NCI-H2227 (cell line): ENCODE data around the gene STIM1.

ENCODE experiments used
- DNase-seq: peaks from one replicate; lab custom pipeline; 2025; ENCODE audit not compliant: unreplicated experiment; lab: John Stamatoyannopoulos, UW

STIM1 gene

DNA sequence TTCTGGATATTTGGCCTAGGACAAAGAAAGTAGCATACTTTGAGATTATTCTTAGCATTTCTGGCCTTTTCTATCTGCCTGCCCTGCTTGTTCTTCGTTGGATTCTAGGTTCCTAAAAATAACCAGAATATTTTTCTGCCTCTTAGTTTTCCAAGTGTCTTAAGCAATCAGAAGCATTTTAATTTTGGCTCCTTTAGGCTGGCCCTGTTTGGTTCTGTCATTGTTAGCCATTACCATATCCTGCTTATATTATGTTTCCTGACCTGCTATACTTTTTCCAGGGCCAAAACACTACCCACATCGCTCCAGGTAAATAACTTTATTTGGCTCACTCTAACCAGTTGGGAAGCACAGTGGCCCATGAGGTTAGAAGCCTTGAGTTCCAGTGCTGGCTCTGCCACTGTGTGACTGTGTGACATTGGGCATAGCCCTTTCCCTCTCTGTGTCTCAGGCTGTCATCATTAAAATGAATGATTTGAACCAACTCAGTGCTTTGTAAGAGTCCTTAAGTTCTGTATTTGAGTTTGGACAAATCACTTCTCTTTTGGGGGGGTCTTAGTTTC, 91.1 kb downstream of the STIM1 start:
- no peak for DNase-seq

DNA sequence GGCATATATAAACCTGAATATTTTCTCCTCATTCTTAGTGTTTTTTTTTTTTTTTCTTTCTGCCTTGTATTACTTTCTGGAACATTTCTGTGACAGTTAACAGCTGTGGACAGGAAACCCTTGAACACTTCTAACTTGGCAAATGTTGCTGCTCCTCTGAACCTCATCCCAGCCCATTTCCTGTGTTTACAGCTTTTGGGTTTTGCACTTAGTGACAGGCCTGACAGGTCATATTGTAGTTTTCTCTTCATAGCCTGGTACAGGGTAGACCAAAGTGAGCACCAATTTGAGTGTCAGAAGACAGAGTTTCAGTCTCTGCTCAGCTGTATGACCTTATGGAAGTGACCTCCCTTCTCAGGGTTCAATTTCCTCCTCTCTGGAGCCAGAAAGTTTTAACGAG, 91.6 kb downstream of the STIM1 start:
- no peak for DNase-seq

DNA sequence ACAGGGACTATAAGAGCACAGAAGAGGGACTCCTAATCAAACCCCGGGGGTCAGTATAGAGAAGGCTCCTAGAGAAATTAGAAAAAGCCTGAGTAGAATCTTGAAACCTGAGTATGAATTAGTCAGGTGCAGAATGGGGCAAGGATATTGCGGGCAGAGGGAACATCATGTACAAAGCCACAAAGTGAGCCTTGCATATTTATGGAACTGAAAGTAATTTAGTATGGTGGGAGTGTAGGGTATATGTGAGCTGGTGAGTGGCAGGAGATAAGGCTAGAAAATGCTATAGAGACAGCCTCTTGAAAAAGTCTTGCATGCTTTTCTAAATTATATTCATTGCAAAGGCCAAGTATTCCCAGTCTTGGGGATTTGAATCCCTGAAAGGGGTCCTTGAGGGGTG, 93.7 kb downstream of the STIM1 start:
- no peak for DNase-seq

DNA sequence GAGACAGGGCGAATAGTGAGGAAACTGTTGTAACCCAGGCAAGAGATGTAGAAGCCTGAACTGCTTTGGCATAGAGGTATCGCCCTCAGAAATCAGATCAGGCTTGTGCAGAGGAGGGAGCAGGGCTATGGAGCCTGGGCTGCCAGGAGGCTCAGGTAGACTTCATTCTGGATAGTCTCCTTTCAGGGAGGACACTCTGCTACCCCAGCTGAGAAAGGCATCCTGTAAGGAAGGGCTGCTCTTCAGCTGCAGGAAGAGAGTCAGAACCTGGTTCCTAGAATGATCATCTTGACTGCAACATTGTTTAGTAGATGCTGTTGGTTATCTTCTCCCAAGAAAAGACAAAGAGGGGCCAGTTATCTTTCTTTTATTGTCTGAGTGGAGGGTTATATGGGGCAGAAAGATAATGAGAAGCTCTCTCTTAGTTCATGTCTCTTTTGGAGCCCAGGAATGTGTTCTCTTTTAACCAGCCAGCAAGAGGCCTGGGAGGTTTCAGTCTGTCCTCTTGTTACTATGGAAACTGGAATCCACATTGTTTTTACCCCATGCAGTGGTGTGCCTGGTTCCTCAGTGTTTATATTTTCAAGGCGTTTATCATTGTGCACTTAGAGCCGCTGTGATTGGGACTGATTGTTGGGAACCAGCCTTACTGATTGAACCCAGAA, 95.7 kb downstream of the STIM1 start:
- peak; percentile 82 for DNase-seq

DNA sequence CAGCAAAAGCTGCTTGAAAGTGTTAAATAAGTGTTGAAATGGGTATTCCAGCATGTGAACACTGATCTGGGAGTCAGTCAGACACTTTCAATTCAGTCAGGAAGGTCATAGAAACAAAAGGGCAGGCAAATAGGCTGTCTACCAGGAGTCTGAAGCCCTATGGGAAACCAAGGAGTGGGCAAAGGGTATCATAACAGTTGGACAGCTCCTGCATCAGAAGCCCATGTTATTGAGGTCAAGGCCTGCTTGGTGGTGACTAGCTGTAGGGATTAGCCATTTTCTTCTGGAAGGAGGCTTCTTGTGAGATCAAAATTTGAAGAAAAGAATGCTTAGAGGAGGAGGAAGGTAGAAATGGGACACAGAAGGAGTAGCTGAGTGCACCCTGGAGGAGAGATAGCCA, 97.3 kb downstream of the STIM1 start:
- no peak for DNase-seq

DNA sequence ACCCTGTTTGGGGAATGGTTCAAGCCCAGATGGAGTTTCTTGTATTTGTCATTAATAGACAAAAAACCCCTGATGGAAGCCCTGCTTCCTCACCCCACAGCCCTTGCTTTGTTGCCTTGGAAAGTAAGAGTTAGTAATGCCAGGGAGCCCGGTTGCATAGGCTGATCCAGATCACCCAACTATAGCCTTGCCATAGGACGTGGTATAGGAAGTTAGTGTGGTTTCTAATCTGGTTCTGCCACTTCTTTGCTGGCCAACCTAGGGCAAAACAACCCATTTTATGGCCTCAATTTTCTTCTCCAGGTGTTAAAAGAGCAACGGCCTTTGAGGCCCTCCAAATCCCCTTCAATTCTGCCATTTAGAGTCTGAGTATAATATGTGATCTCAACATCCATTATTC, 97.9 kb downstream of the STIM1 start:
- DNase-seq = no peak

DNA sequence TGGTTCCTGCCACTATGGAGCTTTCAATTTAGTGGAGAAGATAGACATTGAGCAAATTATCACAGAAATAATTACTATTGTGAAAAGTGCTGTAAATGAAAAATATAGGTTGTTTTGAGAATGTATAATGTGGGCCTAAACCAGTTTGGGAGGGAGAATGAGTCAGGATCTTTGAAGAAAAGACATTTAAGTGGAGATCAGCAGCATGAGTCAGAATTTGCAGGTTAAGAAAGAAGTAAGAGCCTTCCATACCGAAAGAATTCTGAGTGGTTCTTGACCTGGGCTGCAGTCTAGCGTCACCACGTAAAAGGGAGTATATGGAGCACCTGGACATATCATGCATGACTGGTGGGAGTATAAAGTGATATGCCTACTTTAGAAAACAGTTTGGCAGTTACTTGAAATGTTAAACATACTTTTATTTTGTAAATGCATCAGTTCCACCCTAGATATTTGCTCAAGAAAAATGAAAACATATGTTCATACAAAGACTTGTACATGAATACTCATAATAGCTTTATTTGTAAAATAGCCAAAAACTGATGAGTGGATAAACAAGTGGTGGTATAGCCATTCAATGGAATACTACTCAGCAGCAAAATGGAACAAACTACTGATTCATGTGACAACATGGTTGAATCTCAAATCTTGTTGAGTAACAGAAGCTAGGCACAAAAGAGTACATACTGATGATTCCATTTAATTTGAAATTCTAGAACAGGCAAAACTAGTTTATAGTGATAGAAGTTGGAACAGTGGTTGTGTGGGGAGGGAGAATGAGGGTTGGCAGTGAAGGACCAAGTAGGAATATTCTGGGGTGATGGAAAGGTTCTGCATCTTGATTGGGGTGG, 99.2 kb downstream of the STIM1 start:
- DNase-seq = no peak

DNA sequence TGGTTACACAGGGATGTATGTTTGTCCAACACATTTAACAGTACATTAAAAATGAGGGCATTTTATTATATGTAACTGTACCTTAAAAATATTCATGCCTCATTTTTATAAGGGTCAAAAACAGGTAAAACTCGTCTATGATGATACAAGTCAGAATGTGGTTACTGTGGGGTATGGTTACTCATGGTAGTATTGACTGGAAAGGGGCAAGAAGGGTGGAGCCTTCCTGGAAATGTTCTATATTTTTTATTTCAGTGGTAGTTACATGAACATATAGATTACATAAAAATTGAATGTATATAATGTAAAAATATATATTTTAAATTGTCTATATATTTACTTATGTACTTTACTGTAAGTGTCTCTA, 99.8 kb downstream of the STIM1 start:
- DNase-seq = no peak

DNA sequence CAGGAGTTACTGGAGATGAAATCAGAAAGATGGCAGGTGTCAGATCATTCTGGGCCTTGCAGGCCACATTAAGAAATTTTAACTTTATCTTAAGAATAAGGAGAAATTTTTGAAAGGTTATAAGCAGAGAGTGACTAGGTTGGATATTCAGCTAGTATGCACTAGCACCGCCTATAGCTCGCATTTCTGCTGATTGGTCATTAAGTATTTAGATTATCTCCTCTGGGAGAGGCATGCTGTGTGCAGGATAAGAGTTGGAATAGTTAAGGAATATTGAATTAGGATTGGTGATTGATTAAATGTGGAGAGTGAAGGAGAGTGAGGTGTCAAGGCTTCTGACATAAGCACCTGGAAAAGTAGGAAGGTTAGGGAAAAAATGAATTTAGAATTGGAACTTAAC, 100.6 kb downstream of the STIM1 start:
- no peak for DNase-seq

DNA sequence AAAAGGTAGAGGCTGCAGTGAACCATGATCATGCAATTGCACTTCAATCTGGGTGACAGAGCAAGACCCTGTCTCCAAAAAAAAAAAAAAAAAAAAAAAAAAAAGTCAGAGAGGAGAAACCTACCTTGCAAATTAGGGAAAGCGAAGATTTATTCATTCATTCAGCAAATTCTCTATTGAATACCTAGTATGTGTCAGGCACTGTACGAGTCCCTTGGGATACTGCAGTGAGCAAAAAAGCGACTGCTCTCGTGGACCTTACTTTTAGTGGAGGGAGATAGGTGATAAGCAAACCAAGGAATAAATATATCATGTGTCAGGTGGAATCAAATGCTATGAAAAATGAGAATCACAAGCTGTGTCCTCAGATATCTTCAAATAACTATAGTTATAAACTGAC, 101.3 kb downstream of the STIM1 start:
- DNase-seq = no peak

DNA sequence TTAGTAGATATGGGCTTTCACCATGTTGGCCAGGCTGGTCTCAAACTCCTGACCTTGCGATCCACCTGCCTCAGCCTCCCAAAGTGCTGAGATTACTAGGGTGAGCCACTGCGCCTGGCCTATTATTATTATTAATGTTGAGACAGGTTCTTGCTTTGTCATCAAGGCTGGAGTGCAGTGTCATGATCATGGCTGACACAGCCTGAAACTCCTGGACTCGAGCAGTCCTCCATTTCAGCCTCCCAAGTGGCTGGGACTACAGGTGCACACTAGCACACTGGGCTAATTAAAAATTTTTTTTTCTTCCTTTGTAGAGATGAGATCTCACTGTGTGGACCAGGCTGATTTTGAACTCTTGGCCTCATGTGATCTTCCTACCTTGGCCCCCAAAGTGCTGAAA, 102.0 kb downstream of the STIM1 start:
- no peak for DNase-seq

DNA sequence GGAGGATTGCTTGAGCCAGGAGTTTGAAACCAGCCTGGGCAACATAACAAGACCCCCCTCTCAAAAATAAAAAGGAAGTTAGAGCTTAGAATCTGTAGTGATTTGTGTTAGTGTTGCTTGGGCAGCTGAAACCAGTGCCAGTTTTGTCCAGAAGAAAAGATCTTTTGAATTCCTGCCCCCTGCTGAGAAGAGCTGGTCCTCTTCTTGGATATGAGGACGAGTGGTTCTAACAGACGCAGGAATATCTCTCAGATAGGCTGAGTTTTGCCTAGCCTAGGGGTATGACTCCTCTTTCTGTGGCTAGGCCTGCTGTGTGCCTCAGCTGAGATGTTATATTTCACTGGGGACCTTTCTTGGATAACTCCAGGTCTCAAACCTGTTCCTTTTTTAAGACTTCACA, 102.8 kb downstream of the STIM1 start:
- DNase-seq = no peak

DNA sequence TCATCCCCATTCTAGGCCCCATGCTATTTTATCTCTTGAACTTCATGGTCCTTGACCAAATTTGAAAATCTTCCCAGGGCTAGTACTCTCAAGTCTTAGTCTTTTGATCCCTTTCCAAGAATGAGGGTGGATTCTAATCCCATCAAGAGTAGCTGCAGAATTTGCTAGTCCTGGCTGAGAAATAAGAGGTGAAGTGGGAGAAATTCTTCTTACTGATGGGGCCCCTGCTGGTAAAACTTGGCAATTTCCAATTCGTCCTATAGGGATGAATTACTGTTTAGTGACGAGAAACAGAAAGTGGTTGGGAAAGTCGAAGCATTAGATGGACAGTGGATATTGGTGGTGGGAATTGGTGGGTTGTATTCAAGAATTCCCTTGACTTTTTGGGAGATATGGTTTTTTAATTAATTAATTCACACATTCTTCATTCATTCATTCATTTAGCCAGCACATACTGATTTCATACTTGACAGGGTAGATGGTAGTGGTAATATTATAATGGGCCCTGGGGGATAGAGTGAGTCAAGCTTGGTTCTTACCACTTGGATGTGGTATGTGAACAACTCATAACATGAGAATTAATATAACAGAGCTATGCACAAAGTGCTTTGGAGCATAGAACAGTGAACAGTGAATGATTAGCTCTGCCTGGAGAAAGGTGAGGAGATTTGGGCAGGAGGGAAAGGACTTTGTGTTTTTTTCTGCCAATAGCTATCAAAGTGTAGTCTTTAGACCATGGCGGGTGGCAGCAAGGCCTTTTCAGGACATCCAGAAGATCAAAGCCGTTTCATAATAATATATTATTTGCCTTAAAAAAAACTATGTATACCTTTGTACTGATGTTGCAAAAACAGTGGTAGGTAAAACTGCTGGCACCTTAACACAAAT, 103.8 kb downstream of the STIM1 start:
- peak; percentile 31 for DNase-seq

DNA sequence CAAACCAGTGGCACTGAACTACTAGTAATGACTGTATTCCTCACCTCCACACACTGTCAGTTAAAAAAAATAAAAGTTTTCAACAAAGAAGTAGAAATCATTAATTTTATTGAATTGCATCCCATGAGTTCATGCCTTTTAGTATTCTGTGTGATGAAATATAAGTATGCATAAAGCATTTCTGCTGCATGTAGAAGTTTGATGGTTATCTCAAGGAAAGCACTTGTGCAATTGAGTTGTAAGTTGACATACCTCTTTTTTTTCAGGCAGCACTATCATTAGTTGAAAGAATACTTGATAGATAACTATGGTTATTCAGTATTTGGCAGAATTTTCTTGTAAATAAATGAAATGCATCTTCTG, 104.4 kb downstream of the STIM1 start:
- no peak for DNase-seq

DNA sequence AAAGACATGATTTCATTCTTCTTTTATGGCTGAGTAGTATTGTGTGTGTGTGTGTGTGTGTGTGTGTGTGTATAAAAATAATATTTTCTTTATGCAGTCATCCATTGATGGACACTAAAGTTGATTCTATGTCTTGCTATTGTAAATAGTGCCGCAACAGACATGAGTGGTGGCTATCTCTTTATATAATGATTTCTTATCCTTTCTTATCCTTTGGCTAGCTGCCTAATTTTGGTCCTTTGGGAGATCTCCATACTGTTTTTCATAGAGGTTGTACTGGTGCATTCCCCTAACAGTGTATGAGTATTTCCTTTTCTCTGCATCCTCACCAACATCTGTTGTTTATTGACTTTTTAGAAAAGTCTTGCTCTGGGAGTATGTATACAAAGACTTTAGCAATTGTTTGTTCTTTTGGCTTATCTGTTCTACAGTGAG, 107.0 kb downstream of the STIM1 start:
- DNase-seq = no peak

DNA sequence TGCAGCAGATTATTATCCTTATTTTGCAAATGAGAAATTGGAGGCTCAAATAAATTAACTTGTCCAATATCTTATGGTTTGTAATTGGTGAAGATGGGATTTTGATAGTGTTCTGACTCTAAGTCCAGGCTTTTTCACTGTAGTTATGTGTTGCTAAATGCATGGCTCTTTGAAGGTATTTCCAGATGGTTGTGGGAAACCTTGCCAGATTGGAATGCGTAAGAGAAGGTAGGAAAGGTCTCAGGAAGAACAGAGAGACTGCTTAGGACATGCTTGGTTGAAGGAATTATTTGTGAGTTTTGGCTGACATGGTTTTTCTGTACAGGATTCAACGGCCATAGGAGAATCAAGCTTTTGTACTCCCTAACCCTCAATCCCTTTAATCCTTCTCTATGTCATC, 108.6 kb downstream of the STIM1 start:
- DNase-seq = no peak

DNA sequence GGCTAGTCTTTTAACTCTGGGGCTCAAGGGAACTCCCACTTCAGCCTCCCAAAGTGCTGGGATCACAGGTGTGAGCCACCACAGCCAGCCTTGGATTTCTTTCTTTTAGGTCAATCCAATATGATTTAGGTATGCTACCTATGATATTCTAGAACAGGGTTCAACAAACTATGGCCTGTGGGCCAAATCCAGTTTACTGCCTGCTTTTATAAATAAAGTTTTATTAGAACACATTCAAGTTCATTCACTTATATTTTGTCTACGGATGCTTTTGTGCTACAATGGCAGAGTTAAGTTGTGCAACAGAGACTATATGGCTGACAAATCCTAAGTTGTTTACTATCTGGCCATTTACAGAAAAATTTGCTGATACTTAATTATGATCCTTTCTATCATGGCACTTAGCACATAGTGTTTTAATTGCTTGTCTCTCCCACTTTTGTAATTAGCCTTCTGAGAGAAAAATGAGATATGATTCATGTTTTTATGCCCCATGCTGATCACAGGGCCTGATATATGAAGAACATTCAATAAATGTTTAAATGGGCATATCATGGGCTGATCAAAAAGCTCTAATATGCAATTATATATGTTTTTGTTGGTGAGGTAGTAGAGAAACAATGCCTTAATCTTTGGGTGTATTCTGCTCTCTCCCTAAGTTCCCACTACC, 109.6 kb downstream of the STIM1 start:
- DNase-seq = no peak

DNA sequence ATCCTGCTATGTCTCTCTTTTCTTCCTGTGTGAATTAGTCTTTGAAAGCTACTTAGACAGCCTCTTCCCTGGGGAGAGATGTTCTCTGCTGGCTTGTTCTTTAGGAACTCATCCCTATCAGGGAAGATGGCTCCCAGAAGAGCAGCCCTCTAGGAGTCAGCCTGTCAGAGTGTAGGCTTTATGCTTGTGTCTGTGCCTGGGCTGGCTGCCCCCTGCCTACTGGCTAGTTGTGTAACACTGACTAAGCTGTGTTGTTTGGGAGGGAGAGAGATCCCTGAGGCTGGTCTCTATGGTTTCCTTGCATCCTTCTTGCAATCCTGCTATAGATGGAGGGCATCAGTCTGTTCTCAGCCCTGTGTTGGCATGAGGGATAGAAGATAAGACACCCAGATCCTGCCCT, 112.2 kb downstream of the STIM1 start:
- no peak for DNase-seq

DNA sequence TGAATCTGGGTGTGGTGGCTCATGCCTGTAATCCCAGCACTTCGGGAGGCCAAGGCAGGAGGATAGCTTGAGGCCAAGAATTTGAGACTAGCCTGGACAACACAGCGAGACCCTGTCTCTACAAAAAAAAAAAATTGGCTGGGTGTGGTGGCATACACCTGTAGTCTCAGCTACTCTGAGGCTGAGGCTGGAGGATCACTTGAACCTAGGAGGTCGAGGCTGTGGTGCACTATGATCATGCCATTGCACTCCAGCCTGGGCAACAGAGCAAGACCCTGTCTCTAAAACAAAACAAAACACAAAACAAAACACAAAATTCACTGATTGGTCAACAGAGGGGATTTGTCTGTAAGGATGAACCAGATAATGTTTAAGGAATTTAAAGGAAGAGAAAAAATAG, 113.7 kb downstream of the STIM1 start:
- DNase-seq = no peak

DNA sequence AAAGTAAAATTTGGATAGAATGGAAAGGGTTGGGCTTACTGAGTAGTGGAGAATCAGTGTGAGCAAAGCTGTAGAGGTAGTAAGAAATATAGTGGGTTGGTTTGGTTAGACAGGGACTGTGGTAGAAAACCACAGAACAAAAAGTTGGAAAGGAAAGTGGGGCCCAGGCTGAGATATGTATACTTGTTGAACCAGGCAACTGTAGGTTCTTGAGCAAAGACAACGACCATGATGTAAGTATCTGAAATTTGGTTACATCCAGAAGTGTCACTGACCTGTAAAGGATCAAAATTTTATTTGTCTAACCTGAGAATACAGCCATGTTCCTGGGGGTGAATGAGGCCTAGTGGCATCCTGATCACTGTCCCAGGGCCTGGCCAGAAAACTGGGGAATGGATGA, 114.1 kb downstream of the STIM1 start:
- no peak for DNase-seq

DNA sequence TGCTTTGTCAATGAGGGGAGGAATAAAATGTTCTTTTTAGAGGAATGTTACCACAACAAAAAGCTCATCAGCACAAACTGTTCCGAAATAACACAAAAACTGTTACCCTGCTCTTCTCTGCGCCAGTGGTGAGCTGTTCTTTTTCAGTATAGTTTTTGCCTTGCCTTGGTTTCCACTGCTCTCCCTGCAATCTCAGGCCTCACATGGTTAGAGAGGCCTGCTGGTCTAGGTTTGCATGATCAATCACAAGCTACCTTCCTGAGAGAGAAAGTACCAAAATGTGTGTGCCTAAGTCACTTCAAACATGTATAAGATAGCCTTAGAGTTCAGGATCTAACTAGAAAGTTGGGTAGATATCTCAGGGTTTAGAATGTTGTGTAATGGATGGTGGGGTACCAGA, 114.6 kb downstream of the STIM1 start:
- DNase-seq = no peak
